ENCODE data around the gene INPP4B. TPM values are rescaled to one million over a fixed set of nuclear protein-coding genes. Genes with fewer than 3 reads are reported as not detected.

Gene INPP4B
- total and polyA plus RNA-seq, 2 of the 4 experiments (the other 2 are of a cell fraction): 1.8 to 14.0 TPM

- BruUV-seq (replicated peaks): no TSS peak
- DNase-seq: no peak
Measured at GRCh38 chr4:142706381-142706780, 139.7 kb downstream of the INPP4B start.

More at GRCh38 chr4:142706381-142706780, 139.7 kb downstream of the INPP4B start:
- Histone ChIP-seq H3K4ac (ENCODE audit: low read depth, low read length) (no peak overlapping the region), H2AFZ (replicated peaks; ENCODE audit: low read length, poor library complexity) (no peak overlapping the region), H3K18ac (ENCODE audit: low read depth, low read length) (no peak overlapping the region), H3K56ac (ENCODE audit: extremely low read depth, insufficient read depth, low read length) (no peak overlapping the region), H3K27me3 (ENCODE audit: control insufficient read depth, insufficient read depth, low read length) (no peaks in the 10 kb centered on the region), H3K9ac (ENCODE audit: low read depth, low read length) (no peak overlapping the region), H3K27ac (ENCODE audit: insufficient read depth, low read length) (no peak overlapping the region), H4K5ac (ENCODE audit: low read depth, low read length) (no peak overlapping the region), H4K91ac (ENCODE audit: insufficient read depth, low read depth, low read length) (no peak overlapping the region), H4K8ac (ENCODE audit: low read depth in 2 of 2, low read length in 2 of 2) (no peak overlapping the region), H3K14ac (replicated peaks; ENCODE audit: low read depth, low read length) (no peak overlapping the region), H3K23ac (ENCODE audit: low read depth, low read length) (no peak overlapping the region), H3K9me1 (ENCODE audit: insufficient read depth, low read length) (no peaks in the 10 kb centered on the region), H2BK120ac (ENCODE audit: low read depth, low read length) (no peak overlapping the region), H2BK5ac (ENCODE audit: low read depth, low read length, poor library complexity, severe bottlenecking) (no peak overlapping the region), H2BK15ac (ENCODE audit: low read depth, low read length) (no peak overlapping the region), H3K4me3 (ENCODE audit: insufficient read depth, low read depth, low read length) (no peak overlapping the region), H3K36me3 (ENCODE audit: control insufficient read depth, insufficient read depth, low read length) (no peaks in the 10 kb centered on the region), H2BK20ac (ENCODE audit: low read depth, low read length) (no peak overlapping the region), H2AK9ac (replicated peaks; ENCODE audit: low read depth, low read length, poor library complexity) (no peak overlapping the region), H3K9me3 (ENCODE audit: control insufficient read depth, insufficient read depth, low read length) (no peaks in the 10 kb centered on the region), H2AK5ac (ENCODE audit: low read depth, low read length) (no peak overlapping the region), H3K79me1 (ENCODE audit: low read depth in 1 of 2, low read length in 2 of 2) (no peaks in the 10 kb centered on the region), H3K4me2 (ENCODE audit: low read depth, low read length) (no peak overlapping the region), H3K4me1 (ENCODE audit: control insufficient read depth, insufficient read depth, low read length) (no peaks in the 10 kb centered on the region), H4K20me1 (ENCODE audit: insufficient read depth, low read length) (no peaks in the 10 kb centered on the region)
- WGBS, 2 experiments (ENCODE audit: extremely low coverage in 2 of 2, insufficient read length in 1 of 2): no CpG with 5 or more reads among the region's 1 CpG
- intact Hi-C loops (cut with micrococcal nuclease) (no loop called here), in situ Hi-C loops (cut with MboI; ENCODE audit: low sequenced_read_pairs) (loop anchor here (25.0 kb wide), 1 partner anchor 1544 kb away; no protein-coding TSS in a partner anchor), dilution Hi-C loops (cut with HindIII; ENCODE audit: low sequenced_read_pairs, unreplicated experiment) (no loop called here)
- ChIA-PET CTCF (interaction anchor here (0.6 kb wide), 1 partner anchor 244 kb away, joined by 3 read pairs; no protein-coding TSS in a partner anchor), POLR2A (ENCODE audit: unreplicated experiment) (no interaction called here)
- no peak for ATAC-seq (ENCODE audit: low read depth)
- no peak for TF ChIP-seq NFE2L2 (IDR thresholded peaks at IDR 0.05; ENCODE audit: low read depth, low read length)
- no peak for TF ChIP-seq RAD21 (IDR thresholded peaks at IDR 0.05; ENCODE audit: low read length)
- no peak for TF ChIP-seq USF2 (IDR thresholded peaks at IDR 0.05; ENCODE audit: low read depth, low read length)
- TF ChIP-seq POLR2A (IDR thresholded peaks at IDR 0.05; ENCODE audit: low read depth, low read length): no peak
- TF ChIP-seq MAZ (IDR thresholded peaks at IDR 0.05; ENCODE audit: borderline replicate concordance, low read depth, low read length): no peak
- TF ChIP-seq CEBPB (IDR thresholded peaks at IDR 0.05; ENCODE audit: low read depth, low read length): no peak
- TF ChIP-seq ELK1 (IDR thresholded peaks at IDR 0.05; ENCODE audit: borderline replicate concordance, low read depth, low read length): no peak
- TF ChIP-seq SMC3 (IDR thresholded peaks at IDR 0.05; ENCODE audit: low read depth, low read length): no peak
- TF ChIP-seq FOS (IDR thresholded peaks at IDR 0.05; ENCODE audit: low read depth, low read length): no peak
- no peak for TF ChIP-seq BHLHE40 (IDR thresholded peaks at IDR 0.05; ENCODE audit: low read depth, low read length)
- no peak for TF ChIP-seq MAFK (IDR thresholded peaks at IDR 0.05; ENCODE audit: low read depth, low read length)
- TF ChIP-seq MXI1 (IDR thresholded peaks at IDR 0.05; ENCODE audit: borderline replicate concordance, low read depth, low read length): no peak
- TF ChIP-seq RFX5 (IDR thresholded peaks at IDR 0.05; ENCODE audit: low read depth, low read length): no peak
- no peak for TF ChIP-seq CHD1 (IDR thresholded peaks at IDR 0.05; ENCODE audit: low read depth, low read length)
- TF ChIP-seq RCOR1 (IDR thresholded peaks at IDR 0.05; ENCODE audit: insufficient replicate concordance, low read length): no peak
- no peak for TF ChIP-seq CTCF (conservative IDR thresholded peaks at IDR 0.05; ENCODE audit: low read depth, low read length)
